Dermis blood vessel endothelial cell (primary cell): Measurements from ENCODE around the gene ATF5. TPM values are rescaled to one million over a fixed set of nuclear protein-coding genes. Genes with fewer than 3 reads are reported as not detected.
"Not testable (repeated sequence)": the region's sequence is repeated elsewhere in the genome, so short reads cannot be mapped to it uniquely, and the experiment has no call there.

ENCODE experiments used
- DNase-seq: peaks from one replicate; pipeline ENCODE4 v3.0.0; 2010
- total RNA-seq: library from RNA; depleted of rRNA; stranded (reverse); fragments of >200 nt; gene quantifications from 2 replicates; pipeline ENCODE4 v1.2.3, GENCODE V29; 2014

ATF5 gene
- total RNA-seq, 1 donor from 2014 or later: 3.2 TPM

DNA sequence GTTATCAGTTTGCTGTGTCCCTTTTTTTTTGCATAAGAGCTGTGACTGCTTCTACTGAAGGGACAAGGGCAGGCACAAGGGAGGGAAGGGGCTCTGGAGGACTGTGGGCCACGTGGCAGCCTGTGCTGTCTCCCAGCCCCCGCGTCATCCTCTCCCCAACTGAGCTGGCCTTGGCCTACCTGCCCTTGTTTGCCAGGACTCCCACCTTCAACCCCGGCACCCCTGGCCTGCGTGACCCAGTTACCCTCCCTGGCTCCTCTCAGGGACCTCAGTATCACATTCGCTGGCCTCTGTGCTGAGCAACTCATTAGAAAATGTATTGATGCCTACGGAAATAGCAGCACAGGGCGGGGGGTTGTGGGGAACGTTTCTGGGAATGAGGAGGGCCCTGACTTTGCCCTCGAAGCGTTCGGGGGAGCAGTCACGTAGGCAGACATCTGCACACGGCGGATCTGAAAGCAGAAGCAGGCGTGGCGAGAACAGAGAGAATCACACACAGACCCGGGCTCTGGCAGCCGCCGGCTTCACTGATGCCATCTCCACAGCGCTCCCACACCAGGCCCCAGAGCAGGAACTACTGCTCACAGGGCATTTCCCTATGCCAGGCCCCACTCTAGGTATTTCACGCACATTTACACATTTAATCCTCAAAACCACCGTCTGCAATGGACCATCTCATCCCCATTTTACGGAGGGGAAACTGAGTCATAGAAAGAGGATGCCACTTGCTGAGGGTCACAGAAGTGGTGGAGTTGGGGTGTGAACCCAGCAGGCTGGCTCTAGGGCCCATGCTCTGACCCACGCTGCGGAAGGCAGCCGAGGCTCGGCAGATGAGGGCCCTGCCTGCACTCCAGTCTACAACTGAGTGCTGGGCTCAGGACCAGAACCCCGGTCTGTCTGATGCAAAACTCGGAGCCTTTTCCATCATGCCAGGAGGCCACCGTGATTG is 5.7 kb upstream of the ATF5 start:
- DNase-seq: no peak

DNA sequence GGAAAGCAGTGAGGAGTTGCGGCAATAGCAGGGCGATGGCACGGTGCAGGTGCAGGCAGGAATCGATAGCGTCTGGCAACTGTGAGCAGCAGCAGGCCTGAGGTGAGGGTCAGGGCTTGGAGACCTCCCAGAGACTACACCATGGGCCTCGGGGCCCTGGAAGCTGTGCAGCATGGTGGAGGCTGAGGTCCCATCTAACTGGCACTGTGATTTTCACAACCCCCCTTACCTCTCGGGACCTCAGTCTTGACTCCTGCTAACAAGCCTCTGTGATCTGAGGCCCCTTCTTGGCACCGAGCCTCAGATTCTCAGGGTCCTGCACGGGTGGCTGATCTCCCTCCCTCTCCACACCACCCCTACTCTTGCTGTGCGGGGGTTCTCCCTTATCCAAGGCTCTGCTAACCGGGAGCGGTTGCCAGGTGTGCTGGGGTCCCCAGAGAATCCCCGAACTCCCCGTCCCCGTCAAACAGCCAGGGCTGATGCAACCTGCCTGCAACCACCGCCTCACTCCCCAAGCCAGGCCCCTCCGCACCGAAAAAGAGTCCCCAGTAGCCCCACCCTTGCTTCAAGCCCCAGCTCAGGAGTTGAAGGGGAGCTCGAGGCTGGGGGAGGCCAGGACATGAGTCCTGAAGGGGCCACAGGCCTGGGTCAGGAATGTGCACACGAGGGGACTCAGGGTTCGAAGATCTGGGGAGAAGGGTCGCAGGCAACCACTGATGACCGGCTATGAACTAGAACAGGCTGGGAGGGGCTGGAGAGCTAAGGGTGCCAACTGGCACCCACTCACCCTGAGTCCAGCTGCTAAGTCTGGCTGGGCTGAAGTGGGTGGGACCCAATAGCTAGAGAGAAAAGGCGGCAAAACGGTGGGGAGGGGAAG is 4.8 kb upstream of the ATF5 start:
- DNase-seq: no peak

DNA sequence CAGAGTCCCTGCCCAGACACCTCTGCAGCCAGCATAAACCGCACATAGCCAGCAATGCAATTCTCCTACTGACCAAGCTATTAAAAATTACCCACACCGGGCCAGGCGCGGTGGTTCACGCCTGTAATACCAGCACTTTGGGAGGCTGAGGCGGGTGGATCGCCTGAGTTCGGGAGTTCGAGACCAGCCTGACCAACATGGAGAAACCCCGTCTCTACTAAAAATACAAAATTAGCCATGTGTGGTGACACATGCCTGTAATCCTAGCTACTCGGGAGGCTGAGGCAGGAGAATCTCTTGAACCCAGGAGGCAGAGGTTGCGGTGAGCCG is 4.2 kb upstream of the ATF5 start:
- not testable (repeated sequence) for DNase-seq

DNA sequence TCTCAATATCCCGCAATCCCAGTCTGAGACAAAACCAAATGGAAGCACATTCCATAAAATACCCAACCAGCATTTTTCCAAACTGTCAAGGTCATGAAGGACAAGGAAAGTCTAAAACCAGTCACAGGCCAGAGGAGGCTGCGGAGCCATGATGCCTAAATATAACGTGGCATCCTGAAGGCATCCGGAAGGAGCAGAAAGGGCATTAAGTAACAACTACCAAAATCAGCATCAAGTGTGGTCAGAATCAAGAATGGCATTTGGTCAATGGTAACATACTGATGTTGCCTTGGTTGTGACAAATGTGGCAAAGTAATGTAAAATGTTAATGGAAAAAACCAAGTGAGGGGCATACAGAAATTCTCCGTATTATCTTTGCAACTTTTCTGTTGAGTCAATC is 3.5 kb upstream of the ATF5 start:
- no peak for DNase-seq

DNA sequence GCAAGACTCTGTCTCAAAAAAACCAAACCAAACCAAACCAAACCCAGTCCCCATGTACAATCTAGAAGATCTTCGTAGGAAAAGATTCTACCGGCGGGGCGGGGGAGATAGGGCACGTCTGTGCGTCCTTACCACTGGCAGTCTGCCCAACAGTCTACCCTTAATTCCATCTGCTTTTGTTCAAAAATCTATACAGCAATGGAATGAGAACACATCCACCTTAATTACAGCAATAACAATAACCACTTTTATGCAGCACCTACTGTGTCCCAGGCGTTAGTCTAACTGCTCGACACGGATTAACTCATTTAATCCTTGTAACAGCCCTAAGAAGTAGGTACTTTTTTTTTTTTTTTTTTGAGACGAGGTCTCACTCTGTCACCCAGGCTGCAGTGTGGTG is 2.5 kb upstream of the ATF5 start:
- DNase-seq: no peak

DNA sequence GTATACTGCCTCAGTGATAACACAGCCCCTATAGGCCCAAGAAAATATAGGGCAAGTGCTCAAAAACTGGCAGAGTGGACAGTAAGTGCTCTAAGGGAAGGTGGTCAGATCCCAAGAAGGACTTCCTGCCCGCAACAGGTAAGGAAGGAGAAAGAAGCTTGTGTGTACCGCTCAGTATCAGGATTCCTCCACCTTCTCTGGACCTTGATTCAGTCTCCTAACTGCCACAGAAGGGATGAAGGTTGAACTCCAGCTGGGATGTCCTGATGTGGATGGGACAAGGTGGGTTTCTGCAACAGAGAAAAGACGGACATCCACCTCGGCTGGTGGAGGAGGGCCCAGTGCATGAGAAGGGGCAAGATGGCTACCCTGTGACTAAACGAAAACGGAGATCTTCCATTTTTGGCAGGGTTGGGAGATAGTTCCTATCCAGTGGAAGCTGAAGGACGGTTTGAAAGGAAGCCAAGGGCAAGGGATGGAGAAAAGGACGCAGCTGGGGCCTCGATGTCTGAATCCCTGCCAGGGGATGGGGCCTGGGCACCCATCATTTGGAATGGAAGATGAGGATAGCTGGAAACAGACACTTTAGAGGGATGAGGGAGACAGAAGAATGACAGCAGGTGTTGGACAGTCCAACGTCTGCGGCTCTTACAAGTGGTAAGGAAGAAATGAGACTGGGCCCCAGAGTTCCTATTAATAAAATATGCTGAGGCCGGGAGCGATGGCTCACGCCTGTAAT is 1.3 kb upstream of the ATF5 start:
- no peak for DNase-seq

DNA sequence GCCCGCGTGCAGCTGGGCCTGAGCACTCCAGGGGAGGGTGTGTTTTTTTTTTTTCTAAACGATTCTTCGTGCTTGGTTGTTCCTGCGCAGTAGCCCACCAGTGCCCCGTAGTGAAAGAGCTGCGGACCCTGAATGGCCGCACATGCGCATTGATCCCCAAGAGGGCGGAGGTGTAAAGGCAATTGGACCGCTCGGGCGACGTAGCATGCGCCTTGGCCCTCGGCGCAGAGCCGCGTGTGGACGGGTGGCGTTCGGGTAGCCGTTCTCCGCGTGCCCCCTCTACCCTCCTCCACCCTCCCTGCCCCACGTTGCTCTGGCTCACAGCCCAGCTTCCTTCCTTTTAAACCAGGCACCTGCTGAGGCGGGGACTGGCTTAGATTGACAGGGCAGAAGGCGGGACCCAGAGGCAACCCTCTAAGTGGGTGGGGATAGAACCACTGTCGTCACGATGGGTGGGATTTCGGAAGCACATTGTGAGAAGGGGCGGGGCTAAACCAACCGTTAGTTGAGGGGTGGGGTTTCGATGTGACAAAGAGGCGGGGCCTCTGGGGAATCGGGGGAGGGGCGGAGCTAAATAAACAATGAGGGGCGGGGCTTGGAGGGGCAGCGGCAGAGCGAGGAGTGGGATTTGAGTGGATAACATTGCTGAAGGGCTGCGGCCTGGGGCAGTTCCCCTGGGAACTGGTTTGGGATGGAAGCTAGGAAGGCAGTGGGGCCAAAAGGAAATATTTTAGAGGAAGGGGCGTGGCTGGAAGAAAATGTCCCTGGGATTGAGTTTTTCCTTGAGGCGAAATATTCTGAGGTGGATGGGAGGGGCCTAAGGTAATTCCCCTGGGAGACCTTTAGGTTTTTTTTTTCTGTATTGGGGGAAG is 842 bp downstream of the ATF5 start:
- peak; percentile 99 for DNase-seq

DNA sequence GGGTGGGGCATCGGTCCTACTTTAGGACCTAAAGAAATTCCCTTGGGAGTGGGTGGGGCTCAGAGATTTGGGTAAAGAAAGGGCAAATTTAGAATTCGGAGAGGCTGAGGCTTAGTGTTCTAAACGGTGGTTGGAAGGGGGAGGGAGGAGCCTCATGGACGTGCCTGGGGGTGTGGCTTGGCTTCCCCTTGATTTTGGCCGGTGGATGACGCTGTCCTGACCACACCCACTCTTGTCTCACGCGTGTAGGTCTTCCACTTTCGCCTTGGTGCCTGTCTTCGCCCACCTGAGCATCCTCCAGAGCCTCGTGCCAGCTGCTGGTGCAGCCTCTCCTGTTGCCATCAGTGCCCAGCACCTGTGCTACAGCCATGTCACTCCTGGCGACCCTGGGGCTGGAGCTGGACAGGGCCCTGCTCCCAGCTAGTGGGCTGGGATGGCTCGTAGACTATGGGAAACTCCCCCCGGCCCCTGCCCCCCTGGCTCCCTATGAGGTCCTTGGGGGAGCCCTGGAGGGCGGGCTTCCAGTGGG is 1.5 kb downstream of the ATF5 start:
- DNase-seq: peak; percentile 21

DNA sequence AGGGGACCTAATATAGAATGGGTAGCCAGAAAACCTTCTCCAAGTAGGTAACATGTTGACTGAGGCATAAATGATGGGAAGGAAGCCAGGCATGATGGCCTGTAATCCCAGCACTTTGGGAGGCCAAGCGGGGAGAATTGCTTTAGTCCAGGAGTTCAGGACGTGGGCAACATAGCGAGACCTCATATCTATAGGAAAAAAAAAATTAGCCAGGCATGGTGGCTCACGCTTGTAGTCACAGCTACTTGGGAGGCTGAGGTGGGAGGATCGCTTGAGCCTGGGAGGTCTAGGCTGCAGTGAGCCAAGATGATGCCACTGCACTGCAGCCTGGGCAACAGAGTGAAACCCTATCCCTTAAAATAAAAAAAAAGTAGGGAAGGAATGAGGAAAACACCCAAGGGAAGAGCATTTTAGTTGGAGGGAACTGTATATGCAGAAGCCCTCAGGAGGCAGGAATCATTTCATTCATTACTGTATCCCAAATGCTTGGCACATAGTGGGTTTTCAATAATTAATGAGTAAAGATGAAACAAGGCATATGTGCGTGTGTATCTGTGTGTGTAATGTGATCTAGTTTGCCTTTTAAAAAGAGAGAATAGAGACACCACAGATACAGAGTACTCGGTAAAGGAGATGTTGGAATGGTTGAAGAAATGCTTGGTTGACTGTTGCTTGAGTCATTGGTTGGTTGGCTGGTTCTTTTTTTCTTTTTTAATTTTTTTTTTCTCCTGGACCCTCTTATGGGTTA is 2.5 kb downstream of the ATF5 start:
- no peak for DNase-seq

DNA sequence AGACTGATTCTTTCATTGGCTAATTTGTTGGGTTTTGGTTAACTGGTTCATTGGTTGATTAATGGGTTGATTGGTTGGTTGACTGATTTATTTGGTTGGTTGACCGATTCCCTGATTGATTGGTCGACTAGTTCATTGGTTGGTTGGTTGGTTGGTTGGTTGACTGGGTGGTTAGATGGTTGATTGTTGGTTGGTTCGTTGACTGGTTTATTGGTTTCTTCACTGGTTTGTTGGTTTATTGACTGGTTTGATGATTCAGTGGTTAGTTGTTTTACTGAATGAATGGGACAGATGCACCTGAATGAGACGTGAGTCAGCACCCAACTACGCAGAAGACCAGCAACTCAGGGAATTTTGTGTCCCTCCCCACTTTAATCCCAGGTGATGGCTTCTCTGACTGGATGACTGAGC is 3.0 kb downstream of the ATF5 start:
- DNase-seq: no peak

DNA sequence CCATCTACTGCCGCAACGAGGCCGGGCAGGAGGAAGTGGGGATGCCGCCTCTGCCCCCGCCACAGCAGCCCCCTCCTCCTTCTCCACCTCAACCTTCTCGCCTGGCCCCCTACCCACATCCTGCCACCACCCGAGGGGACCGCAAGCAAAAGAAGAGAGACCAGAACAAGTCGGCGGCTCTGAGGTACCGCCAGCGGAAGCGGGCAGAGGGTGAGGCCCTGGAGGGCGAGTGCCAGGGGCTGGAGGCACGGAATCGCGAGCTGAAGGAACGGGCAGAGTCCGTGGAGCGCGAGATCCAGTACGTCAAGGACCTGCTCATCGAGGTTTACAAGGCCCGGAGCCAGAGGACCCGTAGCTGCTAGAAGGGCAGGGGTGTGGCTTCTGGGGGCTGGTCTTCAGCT is 3.7 kb downstream of the ATF5 start:
- DNase-seq: no peak

DNA sequence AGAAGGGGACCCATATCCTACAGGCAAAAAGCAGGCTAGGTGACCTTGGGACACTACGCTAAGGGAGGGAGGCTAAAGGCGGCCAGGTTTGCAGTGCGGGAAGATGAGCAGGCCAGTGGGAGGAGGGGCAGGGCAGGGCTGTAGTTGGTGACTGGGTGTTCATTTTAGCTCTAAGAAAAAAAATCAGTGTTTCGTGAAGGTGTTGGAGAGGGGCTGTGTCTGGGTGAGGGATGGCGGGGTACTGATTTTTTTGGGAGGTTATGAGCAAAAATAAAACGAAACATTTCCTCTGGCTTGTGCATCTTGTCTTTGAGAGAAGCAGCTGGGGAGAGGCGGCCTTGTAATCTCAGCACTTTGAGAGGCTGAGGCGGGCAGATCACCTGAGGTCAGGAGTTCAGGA is 4.6 kb downstream of the ATF5 start:
- no peak for DNase-seq

DNA sequence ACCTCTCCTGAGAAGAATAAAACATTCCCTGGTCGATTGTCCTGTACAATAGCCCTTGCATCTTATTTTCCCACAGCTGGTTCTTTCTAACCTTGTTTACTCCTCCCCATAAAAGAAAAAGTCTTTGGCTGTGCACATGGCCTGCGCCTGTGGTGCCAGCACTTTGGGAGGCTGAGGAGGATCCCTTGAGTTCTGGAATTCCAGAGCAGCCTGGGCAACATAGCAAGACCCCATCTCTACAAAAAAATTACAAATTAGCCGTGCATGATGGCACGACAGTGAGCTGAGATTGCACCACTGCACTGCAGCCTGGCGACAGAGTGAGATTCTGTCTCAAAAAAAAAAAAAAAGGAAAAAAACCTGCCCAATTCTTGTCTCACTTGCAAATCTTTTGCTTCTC is 7.5 kb downstream of the ATF5 start:
- DNase-seq: no peak

DNA sequence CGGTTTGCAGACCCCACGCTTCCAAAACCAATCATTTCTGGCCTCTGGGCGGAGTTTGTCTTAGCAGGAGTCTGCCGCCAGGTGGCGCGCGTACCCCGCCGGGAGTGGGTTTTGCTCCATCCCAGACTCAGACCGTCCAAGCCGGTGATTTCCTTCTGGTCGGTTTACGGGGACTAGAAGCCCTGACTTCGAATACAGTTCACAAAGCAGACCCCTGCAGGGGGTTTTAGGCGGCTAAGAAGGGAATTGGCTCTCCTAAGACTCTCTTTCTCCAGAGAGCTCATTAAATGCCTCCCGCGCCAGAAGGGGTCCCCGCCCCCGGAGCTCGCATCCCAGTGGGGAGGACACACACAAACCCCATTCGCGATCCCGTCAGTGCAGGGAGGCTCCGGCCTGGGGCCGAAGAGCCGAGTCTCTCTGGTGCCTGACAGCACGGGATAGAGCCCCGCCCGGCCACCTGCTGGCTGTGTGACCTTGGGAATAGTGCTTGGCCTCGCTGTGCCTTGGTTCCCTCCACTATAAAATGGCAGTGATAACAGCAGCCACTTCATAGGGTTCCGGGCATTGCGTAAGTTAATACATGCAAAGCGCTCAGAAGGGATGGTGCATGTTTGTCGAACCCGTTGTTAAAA is 8.9 kb downstream of the ATF5 start:
- DNase-seq: peak; percentile 81

DNA sequence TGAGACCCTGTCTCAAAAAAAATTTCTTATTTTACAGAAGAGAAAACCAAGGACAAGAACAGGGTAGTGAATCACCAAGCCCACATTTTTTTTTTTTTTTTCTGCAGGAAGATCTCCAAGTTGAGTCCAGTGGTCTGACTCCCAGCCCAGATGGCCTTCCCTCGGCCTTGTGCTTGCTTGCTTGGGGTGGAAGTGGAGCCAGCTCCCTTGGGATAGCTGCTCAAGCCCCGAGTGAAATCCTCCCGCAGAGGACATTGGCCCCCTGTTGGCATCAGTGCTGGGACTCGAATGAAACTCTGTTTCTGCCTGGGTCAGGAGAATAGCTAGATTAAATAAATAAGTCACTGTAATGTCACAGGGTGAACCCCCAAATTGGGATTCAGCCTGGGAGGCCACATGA is 9.7 kb downstream of the ATF5 start:
- DNase-seq: no peak

DNA sequence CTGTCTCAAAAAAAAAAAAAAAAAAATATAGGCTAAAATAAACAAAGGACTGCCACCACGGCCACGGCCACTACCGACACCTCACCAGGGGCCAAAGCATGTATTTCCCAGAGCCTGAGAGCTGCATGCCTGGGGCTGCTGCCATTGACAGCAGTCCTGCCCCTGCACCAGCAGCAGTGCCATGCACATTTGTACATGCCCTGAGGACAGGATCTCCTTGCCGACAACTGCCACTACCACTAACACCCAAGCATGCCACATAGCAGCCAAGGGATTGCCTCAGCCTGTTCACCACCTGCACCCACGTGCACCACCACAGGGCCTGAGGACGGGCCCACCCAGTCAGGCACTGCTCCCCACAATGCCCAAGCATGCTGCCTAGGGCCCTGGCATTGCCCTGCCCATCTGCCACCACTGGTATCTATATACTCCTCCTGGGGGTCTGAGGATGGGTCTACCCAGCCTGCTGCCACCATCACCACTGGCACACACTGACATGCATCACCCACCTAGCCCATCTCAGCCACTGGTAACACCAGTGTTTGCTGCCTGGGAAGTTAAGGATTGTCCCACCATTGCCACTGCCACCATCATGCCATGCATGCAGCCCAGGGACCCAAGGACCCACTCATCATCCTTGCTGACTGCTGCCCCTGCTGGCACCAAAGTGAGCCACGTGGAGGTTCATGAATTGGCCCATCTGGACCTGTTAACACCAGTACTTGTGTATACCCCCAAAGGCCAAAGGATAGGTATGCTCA is 10.9 kb downstream of the ATF5 start:
- DNase-seq: no peak

DNA sequence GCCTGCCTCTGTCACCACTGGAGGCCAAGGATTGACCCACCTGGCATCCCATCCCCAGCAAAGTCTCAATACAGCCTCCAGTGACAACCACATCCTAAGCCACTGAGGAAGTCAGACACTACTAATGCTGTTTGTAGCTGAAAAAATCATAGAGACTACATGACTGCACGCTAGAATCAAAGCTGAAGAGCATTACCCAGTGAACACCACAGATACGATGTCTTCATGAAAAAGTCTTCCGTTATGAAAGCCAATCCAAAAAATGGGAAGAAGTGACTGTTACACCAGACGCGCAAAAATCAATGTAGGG is 11.4 kb downstream of the ATF5 start:
- DNase-seq: no peak

DNA sequence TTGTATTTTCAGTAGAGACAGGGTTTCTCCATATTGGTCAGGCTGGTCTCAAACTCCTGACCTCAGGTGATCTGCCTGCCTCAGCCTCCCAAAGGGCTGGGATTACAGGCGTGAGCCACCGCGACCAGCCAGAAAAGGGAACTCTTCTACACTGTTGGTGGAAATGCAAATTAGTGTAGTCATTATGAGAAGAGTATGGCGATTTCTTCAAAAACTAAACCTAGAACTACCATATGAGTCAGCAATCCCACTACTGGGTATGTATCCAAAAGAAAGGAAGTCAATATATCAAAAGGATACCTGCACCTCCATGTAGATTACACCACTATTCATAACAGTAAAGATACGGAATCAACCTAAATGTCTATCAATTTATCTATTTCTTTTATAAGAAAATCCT is 15.6 kb downstream of the ATF5 start:
- DNase-seq: not testable (repeated sequence)

DNA sequence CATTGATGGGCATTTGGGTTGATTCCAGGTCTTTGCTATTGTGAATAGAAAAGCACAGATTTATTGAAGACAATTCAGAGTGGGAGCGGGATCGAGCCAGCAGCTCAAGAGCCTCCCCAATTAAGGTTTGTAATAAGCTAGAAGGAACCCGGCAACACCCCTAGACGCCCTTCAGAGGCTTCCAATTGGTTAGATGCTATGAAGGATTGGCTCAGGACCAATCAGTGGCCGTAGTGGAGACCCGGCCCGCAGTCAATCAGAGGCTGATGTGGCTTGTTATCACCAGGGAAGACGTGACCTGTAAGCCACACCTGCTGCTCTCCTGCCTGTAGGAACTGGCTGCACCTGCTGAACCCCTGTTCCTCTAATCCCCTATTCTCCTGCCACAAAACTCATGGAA is 17.4 kb downstream of the ATF5 start:
- DNase-seq: no peak
